HepG2 (cell line): Measurements from ENCODE around the gene ALG14. TPM values are rescaled to one million over a fixed set of nuclear protein-coding genes. Genes with fewer than 3 reads are reported as not detected.
A peak's percentile ranks its signal among the peaks of the same experiment; 100 is the strongest.

Experiments used
- ARID4A ChIP-seq: sonication (generic); formaldehyde crosslinking; IDR thresholded peaks from 2 replicates; pipeline ENCODE4 v1.5.0; 2020; ENCODE audit warnings: mild to moderate bottlenecking, missing genetic modification reagents, borderline replicate concordance
- ARID5B ChIP-seq: IDR thresholded peaks from 2 replicates; pipeline ENCODE4 v1.4.0; 2020; ENCODE audit warnings: mild to moderate bottlenecking, missing genetic modification reagents
- ATM ChIP-seq: fragments of 450-650 bp; IDR thresholded peaks from 2 replicates; pipeline ENCODE4 v1.7.1; 2017; ENCODE audit warnings: mild to moderate bottlenecking, borderline replicate concordance
- E2F1 ChIP-seq: sonication (generic); formaldehyde crosslinking; IDR thresholded peaks from 2 replicates; pipeline ENCODE4 v1.5.0; 2020; ENCODE audit warnings: missing genetic modification reagents
- HNRNPL ChIP-seq: fragments of 200-400 bp; formaldehyde crosslinking; IDR thresholded peaks from 2 replicates; pipeline ENCODE4 v1.6.1; 2017; ENCODE audit warnings: mild to moderate bottlenecking, low read depth, low read length
- KDM1A ChIP-seq: IDR thresholded peaks from 2 replicates; pipeline ENCODE4 v1.6.1; 2016; ENCODE audit warnings: missing compliant biosample characterization
- NCOA5 ChIP-seq: sonication (generic); formaldehyde crosslinking; IDR thresholded peaks from 2 replicates; pipeline ENCODE4 v1.4.0; 2020; ENCODE audit warnings: missing genetic modification reagents
- RELA ChIP-seq: sonication (generic); formaldehyde crosslinking; IDR thresholded peaks from 2 replicates; pipeline ENCODE4 v1.4.0; 2020; ENCODE audit warnings: missing genetic modification reagents
- SNAI1 ChIP-seq: sonication (generic); formaldehyde crosslinking; IDR thresholded peaks from 2 replicates; pipeline ENCODE4 v1.5.0; 2020; ENCODE audit warnings: mild to moderate bottlenecking, missing genetic modification reagents, borderline replicate concordance
- STAT5B ChIP-seq: sonication (generic); formaldehyde crosslinking; IDR thresholded peaks from 2 replicates; pipeline ENCODE4 v1.4.0; 2020; ENCODE audit warnings: missing genetic modification reagents
- ZBTB42 ChIP-seq: sonication (generic); formaldehyde crosslinking; IDR thresholded peaks from 2 replicates; pipeline ENCODE4 v1.5.0; 2020; ENCODE audit warnings: mild to moderate bottlenecking, missing genetic modification reagents
- ZBTB43 ChIP-seq: sonication (generic); formaldehyde crosslinking; conservative IDR thresholded peaks from 2 replicates; pipeline ENCODE4 v1.4.0; 2020; ENCODE audit warnings: missing genetic modification reagents
- ZNF343 ChIP-seq: sonication (generic); formaldehyde crosslinking; IDR thresholded peaks from 2 replicates; pipeline ENCODE4 v1.4.0; 2020; ENCODE audit warnings: mild to moderate bottlenecking, missing genetic modification reagents
- ZNF451 ChIP-seq: sonication (generic); formaldehyde crosslinking; IDR thresholded peaks from 2 replicates; pipeline ENCODE4 v1.5.0; 2020; ENCODE audit warnings: mild to moderate bottlenecking, missing genetic modification reagents
- ZNF724P ChIP-seq: sonication (generic); formaldehyde crosslinking; IDR thresholded peaks from 2 replicates; pipeline ENCODE4 v1.8.0; 2022; ENCODE audit warnings: missing genetic modification reagents, borderline replicate concordance
- ZNF749 ChIP-seq: sonication (generic); formaldehyde crosslinking; IDR thresholded peaks from 2 replicates; pipeline ENCODE4 v1.8.0; 2022; ENCODE audit warnings: mild to moderate bottlenecking, missing genetic modification reagents, moderate library complexity, borderline replicate concordance
- ZNF790 ChIP-seq: sonication (generic); formaldehyde crosslinking; IDR thresholded peaks from 2 replicates; pipeline ENCODE4 v1.8.0; 2022; ENCODE audit warnings: missing genetic modification reagents, mild to moderate bottlenecking, borderline replicate concordance
- polyA plus RNA-seq, 8 experiments: library from polyadenylated mRNA; depleted of rRNA in 3 of 8; stranded (reverse) in 7 of 8; unstranded in 1 of 8; fragments of >200 nt; fragmentation: Illumina TruSeq in 4 of 8; extraction: Trizol in 4 of 8; gene quantifications; 2 replicates each; pipeline versions ENCODE4 v1.2.1 to v1.2.3, GENCODE V29; 2011 to 2016; ENCODE audit warnings: low read depth in 4 of 8, missing spikeins in 1 of 8, mixed read lengths in 1 of 8; ENCODE audit not compliant: insufficient read depth in 1 of 8
- total RNA-seq, 5 experiments: library from RNA; depleted of rRNA; stranded (reverse); fragments of >200 nt; fragmentation: Illumina TruSeq; extraction: Trizol; gene quantifications; 2 replicates each; pipeline ENCODE4 v1.2.3, GENCODE V29; 2016; ENCODE audit warnings: low read depth in 1 of 5

ALG14 gene
- total and polyA plus RNA-seq, 2 of the 13 experiments (the other 11 are each of a cell fraction or from before 2014, with no cell fraction given), result 4.5 to 12.7 TPM

- TF ChIP-seq KDM1A (CRISPR knock-in tag) (0 out of 2 replicates have a peak, but pooled peaks have one; percentile 21), ZNF451 (CRISPR knock-in tag) (no peak), SNAI1 (no peak), E2F1 (0 out of 2 replicates have a peak, but pooled peaks have one; percentile 36), ZNF749 (no peak), ZBTB43 (CRISPR knock-in tag) (0 out of 2 replicates have a peak, but pooled peaks have one; percentile 25), RELA (CRISPR knock-in tag) (no peak), ZNF790 (CRISPR knock-in tag) (no peak), HNRNPL (no peak), ARID5B (CRISPR knock-in tag) (peak; percentile 98), ZNF343 (no peak), NCOA5 (CRISPR knock-in tag) (no peak), ZBTB42 (CRISPR knock-in tag) (no peak), STAT5B (CRISPR knock-in tag) (no peak), ARID4A (CRISPR knock-in tag) (peak; percentile 28; the same call in 1 of the 2 replicates), ATM (no peak), ZNF724P (CRISPR knock-in tag) (no peak)
Measured at GRCh38 chr1:95067062-95067461, 5.7 kb downstream of the ALG14 start (continued).
